NCI-H2029 (cell line): ENCODE data around the gene RBM23.
A peak's percentile ranks its signal among the peaks of the same experiment; 100 is the strongest.

Source experiments
- DNase-seq: peaks from one replicate; lab custom pipeline; 2025; lab: John Stamatoyannopoulos, UW

Gene RBM23

GRCh38 chr14:22885975-22886374, 33.0 kb downstream of the RBM23 start:
- no peak for DNase-seq

GRCh38 chr14:22884738-22885523, 34.0 kb downstream of the RBM23 start:
- no peak for DNase-seq

DNA sequence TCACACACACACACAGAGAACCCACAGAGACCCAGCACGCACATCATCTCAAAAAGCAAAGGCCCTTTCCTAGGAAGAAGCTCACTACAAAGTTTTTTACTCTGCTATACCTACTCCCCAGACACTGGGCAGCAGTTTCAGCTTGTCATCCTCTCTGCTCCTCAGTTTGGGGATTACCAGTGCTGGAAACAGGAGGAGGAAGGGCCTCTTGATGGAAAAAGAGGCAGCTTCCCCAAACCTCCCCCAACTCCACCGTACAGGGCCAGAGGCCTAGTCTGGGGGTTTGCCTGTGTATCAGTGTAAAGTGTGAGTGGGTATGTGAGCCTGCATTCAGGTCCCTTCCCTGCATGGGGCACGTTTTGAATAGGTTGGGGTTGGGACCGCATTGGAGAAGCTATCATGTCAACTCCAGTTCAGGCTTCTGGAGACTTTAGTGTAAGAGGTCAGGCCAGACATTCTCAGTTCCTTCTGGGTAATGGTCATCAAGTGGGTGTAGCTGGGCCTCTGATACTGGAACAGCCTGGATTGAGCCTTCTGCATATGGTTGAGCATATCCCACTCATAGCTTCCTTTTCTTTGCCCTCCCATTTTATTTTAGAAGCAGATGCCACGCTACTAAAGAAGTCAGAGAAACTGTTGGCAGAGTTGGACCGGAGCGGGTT, 34.7 kb downstream of the RBM23 start:
- no peak for DNase-seq

DNA sequence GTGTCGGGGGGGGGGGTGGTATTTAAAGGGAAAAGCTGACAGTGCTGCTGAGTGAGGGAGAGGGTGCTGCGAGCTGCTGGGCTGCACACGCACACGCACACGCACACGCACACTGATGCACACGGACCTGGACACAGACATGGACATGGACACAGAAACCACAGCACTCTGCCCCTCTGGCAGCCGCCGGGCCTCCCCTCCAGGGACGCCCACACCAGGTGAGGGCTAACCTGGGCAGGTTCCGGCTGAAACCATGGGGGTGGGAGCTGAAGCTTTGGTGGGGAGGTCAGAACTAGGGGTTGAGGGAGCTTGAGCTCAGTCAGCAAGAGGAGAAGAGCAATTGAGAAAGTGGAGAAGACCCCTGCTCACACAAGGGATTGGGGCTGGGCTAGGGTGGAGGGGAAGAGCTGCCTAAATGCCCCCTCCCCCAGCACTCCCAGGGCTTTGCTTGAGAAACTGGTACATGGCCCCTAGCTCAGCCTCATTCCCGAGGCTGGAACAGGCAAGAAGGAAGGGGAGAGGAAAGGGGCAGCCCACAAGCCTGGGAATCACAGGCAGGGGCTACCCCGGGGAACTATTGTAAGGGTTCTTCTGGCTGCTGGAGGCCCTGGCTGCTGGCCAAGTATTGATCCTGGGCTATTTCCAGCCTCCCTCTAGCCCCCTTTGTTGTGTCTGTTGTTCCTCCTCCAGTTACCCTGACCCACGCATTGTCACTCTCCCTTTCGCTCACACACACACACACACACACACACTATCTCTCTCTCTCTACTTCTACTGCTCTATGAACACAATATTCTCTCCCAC, 35.6 kb downstream of the RBM23 start, which contains the start of gene REM2:
Gene REM2, plus strand, starts transcription at position 50 of the 804 bp plus-strand sequence. Its CDS starts 66 bp downstream, at position 116.
- peak; percentile 65 for DNase-seq

- peak; percentile 99 for DNase-seq
These were observed 36.3 kb downstream of the RBM23 start for GRCh38 chr14:22882529-22883172.

DNA sequence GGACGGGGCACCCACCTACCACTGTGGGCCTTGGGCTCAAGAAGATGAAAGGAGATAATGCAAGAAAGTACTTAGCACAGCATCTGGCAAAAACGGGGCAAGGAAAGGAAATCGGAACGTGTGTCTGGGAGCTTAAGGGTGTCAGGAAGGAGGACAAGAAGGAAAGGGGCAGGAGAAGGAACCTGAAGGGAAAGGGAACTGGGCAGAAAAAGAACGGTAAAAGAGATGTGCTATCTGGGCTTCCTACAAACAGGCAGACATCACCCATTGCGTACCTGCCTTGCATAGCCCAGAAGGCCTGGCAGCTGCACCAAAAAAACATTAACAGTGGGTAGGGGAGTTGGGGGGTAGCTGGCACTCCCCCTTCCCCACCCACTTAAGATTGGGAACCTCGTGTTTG, 36.9 kb downstream of the RBM23 start:
- DNase-seq, result no peak

- DNase-seq, result no peak
These were observed 40.4 kb downstream of the RBM23 start for GRCh38 chr14:22878271-22879246.

- no peak for DNase-seq
These were observed 41.9 kb downstream of the RBM23 start for GRCh38 chr14:22877000-22877501.

DNA sequence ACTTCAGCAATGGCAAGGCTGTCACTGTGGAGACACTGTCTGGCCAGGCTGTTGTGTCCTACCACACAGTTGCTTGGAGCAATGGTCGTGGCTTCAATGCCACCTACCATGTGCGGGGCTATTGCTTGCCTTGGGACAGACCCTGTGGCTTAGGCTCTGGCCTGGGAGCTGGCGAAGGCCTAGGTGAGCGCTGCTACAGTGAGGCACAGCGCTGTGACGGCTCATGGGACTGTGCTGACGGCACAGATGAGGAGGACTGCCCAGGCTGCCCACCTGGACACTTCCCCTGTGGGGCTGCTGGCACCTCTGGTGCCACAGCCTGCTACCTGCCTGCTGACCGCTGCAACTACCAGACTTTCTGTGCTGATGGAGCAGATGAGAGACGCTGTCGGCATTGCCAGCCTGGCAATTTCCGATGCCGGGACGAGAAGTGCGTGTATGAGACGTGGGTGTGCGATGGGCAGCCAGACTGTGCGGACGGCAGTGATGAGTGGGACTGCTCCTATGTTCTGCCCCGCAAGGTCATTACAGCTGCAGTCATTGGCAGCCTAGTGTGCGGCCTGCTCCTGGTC, 43.1 kb downstream of the RBM23 start:
- no peak for DNase-seq

GRCh38 chr14:22875003-22875747, 43.8 kb downstream of the RBM23 start:
- DNase-seq, result no peak

DNA sequence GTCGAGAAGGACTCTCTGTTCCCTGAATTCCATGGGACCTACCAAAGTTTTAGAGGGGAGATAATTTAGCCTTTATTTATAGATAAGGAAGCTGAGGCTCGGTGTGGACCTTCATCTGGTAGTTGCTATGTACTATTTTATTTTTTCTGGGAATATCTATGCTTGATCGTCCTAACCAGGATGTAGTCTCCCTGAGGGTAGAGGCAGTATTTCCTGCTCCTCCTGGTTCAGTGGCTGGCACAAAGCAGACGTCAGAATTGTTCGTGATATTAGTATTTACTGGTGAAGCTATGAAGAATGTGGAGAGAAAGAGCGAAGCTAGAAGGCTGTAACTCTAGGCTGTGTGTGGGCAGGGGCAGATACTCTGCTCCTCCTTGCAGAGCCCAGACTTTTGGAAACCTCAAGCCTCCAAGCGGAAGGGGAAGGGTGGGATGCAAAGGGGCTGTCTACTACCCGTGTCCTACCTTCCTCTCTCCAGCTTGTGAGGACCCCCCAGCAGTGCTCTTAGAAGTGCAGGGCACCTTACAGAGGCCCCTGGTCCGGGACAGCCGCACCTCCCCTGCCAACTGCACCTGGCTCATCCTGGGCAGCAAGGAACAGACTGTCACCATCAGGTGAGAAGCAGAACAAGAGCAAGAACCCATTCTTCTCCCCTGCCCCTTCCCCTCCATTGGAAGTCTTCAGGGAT, 46.0 kb downstream of the RBM23 start:
- DNase-seq, result no peak

DNA sequence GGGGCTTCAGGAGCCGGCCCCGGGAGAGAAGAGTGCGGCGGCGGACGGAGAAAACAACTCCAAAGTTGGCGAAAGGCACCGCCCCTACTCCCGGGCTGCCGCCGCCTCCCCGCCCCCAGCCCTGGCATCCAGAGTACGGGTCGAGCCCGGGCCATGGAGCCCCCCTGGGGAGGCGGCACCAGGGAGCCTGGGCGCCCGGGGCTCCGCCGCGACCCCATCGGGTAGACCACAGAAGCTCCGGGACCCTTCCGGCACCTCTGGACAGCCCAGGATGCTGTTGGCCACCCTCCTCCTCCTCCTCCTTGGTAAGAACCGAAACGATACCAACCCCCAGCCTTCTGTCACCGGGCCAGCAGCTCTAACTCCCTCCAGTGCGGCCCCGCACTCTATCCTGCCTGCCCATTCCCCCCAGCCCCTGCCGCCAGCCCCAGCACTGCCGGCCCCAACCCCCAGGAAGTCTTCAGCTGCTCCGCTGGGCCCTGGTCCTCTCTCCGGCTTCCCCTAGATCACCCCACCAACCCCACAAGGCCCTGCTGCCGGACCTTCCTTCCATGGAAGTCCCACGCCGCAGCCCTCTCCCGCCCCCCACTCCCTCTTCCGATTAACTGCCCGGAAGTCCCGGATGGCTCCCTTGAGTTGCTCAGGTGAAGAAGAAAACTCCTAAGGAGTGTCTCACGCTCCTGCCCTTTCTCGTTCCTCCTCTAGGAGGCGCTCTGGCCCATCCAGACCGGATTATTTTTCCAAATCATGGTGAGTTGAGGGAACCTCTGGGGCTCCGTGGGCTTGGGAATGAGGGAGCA, 46.7 kb downstream of the RBM23 start:
- peak; percentile 99 for DNase-seq

DNA sequence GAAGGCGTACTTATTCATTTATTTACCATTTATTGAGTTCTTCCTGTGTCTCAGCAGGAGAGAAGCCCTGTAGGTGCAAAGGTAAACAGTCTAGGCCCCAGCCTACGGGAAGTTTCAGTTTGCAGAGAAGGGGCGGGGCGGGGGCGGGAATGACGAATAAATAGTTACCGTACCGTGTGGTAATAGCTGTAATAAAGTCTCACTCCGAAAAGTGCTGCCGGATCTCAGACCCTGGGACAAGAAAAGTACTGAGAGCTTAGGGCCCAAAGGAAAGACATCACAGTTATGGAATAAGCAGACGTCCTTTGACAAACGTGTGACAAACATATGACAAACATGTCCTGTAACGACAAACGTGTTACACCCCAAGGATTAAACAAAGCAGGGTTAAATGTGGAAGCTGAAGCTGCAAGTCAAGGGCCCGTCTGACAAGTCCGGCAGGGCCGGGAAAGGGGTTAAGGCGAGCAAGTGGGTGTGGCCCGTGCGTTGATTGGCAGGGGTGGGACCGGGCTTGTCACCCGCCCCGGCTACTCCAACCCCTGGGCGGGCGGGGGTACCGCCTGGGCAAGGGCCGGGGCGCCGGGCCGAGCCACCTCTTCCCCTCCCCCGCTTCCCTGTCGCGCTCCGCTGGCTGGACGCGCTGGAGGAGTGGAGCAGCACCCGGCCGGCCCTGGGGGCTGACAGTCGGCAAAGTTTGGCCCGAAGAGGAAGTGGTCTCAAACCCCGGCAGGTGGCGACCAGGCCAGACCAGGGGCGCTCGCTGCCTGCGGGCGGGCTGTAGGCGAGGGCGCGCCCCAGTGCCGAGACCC, 47.5 kb downstream of the RBM23 start, which contains the start of gene LRP10:
Gene LRP10, plus strand, starts transcription at position 517 of the 809 bp plus-strand sequence. CDS start 564 bp downstream, outside the sequence.
- DNase-seq, result peak; percentile 100

DNA sequence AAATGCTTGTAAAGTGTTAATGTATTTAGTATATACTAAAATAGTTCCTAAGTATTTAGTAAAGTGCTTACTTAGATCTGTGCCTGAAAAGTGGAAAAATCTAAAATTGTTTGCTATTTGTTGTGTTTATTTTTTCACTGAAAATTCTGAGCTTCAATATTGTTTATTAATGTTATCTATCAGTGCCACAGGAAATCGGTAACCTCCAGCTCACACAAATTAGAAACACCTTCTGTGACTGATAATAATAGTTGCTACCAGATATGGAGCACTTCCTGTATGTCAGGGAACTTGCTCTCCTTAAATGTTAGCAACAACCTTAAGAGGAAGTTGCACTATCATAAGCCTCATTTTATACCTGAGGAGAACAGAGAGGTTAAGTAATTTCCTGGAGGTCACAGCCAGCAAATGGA, 48.1 kb downstream of the RBM23 start:
- DNase-seq, result no peak

DNA sequence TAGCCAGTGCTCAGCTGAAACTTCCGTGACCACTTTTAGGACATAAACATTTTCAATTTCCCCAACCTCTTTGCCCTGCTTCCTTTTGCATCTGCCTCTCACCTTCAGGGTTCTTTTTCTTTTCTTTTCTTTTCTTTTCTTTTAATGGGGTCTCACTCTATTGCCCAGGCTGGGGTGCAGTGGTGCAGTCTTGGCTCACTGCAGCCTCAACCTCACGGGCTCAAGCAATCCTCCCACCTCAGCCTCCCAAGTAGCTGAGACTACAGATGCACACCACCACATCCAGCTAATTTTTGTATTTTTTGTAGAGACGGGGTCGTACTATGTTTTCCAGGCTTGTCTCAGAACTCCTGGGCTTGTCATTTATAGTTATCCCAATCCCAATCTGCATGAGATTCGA, 52.1 kb downstream of the RBM23 start:
- DNase-seq, result no peak

GRCh38 chr14:22865424-22866405, 53.2 kb downstream of the RBM23 start:
- DNase-seq, result no peak
